ENCODE measurements around the gene PPIP5K1. TPM values are rescaled to one million over a fixed set of nuclear protein-coding genes. Genes with fewer than 3 reads are reported as not detected.

Gene PPIP5K1
- total RNA-seq, 2 experiments from 2014 or later = 48.5 to 55.9 TPM

GRCh38 chr15:43492673-43493601, 97.1 kb downstream of the PPIP5K1 start, which contains the start of gene TP53BP1:
TSS of gene TP53BP1 (minus strand) at chr15:43493156. CDS start at chr15:43493043, 113 bp downstream.
- H3K9me3 Mint-ChIP-seq = no peaks in the 10 kb centered on the region
- peak within 1 kb of the TSS; percentile 88 for H3K4me3 Mint-ChIP-seq
- intact Hi-C loops (cut with micrococcal nuclease) = no loop called here
- ATAC-seq (peak; percentile 100), DNase-seq (peak; percentile 99)
- peak within 1 kb of the TSS; percentile 96 for H3K27ac Mint-ChIP-seq
- peaks cover 6% of the 10 kb centered on the region for H3K36me3 Mint-ChIP-seq (ENCODE audit: low read depth)
- ChIA-PET POLR2A (interaction anchor here (0.6 to 2.8 kb wide), 3 partner anchors 18 to 52 kb away, joined by 5 to 15 read pairs (median 5); no protein-coding TSS in a partner anchor), CTCF (interaction anchor here (0.9 to 2.7 kb wide), 5 partner anchors 9 to 52 kb away, joined by 3 to 15 read pairs (median 5); no protein-coding TSS in a partner anchor)
- peaks cover 29% of the 10 kb centered on the region for H3K4me1 Mint-ChIP-seq (ENCODE audit: low read depth)
- no peaks in the 10 kb centered on the region for H3K27me3 Mint-ChIP-seq
- no peak for TF ChIP-seq CTCF (IDR thresholded peaks at IDR 0.05)

GRCh38 chr15:43492266-43492665, 97.7 kb downstream of the PPIP5K1 start:
- TF ChIP-seq CTCF (IDR thresholded peaks at IDR 0.05) = no peak

GRCh38 chr15:43489191-43489590, 100.8 kb downstream of the PPIP5K1 start:
- Mint-ChIP-seq H3K36me3 (ENCODE audit: low read depth) (peaks cover 6% of the 10 kb centered on the region), H3K27me3 (no peaks in the 10 kb centered on the region), H3K9me3 (no peaks in the 10 kb centered on the region), H3K27ac (peak overlapping the region; percentile 16), H3K4me3 (no peak overlapping the region), H3K4me1 (ENCODE audit: low read depth) (peaks cover 29% of the 10 kb centered on the region)
- ATAC-seq (no peak), DNase-seq (no peak)
- ChIA-PET POLR2A (interaction anchor here (1.6 kb wide), 1 partner anchor 17 kb away, joined by 4 read pairs; no protein-coding TSS in a partner anchor), CTCF (interaction anchor here (0.8 to 2.9 kb wide), 3 partner anchors 22 to 288 kb away, joined by 3 to 9 read pairs (median 3); no protein-coding TSS in a partner anchor)
- no peak for TF ChIP-seq CTCF (IDR thresholded peaks at IDR 0.05)
- intact Hi-C loops (cut with micrococcal nuclease) = no loop called here

More at GRCh38 chr15:43492266-43492665, 97.7 kb downstream of the PPIP5K1 start:
- ATAC-seq = no peak
- no peaks in the 10 kb centered on the region for H3K27me3 Mint-ChIP-seq
- peak overlapping the region; percentile 96 for H3K27ac Mint-ChIP-seq
- no peak for DNase-seq
- H3K4me3 Mint-ChIP-seq = peak overlapping the region; percentile 88
- H3K4me1 Mint-ChIP-seq (ENCODE audit: low read depth) = peaks cover 29% of the 10 kb centered on the region
- peaks cover 6% of the 10 kb centered on the region for H3K36me3 Mint-ChIP-seq (ENCODE audit: low read depth)
- CTCF ChIA-PET = interaction anchor here (1.0 to 2.7 kb wide), 3 partner anchors 9 to 51 kb away, joined by 3 to 15 read pairs (median 5); no protein-coding TSS in a partner anchor
- intact Hi-C loops (cut with micrococcal nuclease) = no loop called here
- POLR2A ChIA-PET = interaction anchor here (1.5 kb wide), 1 partner anchor 51 kb away, joined by 5 read pairs; no protein-coding TSS in a partner anchor
- H3K9me3 Mint-ChIP-seq = no peaks in the 10 kb centered on the region

GRCh38 chr15:43488790-43489189, 101.2 kb downstream of the PPIP5K1 start:
- ChIA-PET POLR2A (interaction anchor here (1.6 kb wide), 1 partner anchor 17 kb away, joined by 4 read pairs; no protein-coding TSS in a partner anchor), CTCF (interaction anchor here (1.3 to 2.9 kb wide), 2 partner anchors 22 to 25 kb away, joined by 3 to 9 read pairs; no protein-coding TSS in a partner anchor)
- Mint-ChIP-seq H3K9me3 (no peaks in the 10 kb centered on the region), H3K27me3 (no peaks in the 10 kb centered on the region), H3K4me3 (no peak overlapping the region), H3K27ac (no peak overlapping the region), H3K4me1 (ENCODE audit: low read depth) (peaks cover 27% of the 10 kb centered on the region), H3K36me3 (ENCODE audit: low read depth) (peaks cover 6% of the 10 kb centered on the region)
- no peak for ATAC-seq
- TF ChIP-seq CTCF (IDR thresholded peaks at IDR 0.05) = no peak
- DNase-seq = no peak
- intact Hi-C loops (cut with micrococcal nuclease) = no loop called here
